B cell (primary cell): ENCODE data around the gene CABP2.

Experiments
- CTCF ChIP-seq: fragments of 200-600 bp; IDR thresholded peaks from one replicate; pipeline ENCODE4 v1.8.0; 2022; ENCODE audit warnings: antibody characterized with exemption, mild to moderate bottlenecking
- EZH2 ChIP-seq: IDR thresholded peaks from 2 replicates; pipeline ENCODE4 v1.6.1; 2012; ENCODE audit warnings: borderline replicate concordance, low read depth, mild to moderate bottlenecking, moderate library complexity, low read length; ENCODE audit not compliant: insufficient read depth, poor library complexity, severe bottlenecking

DNA sequence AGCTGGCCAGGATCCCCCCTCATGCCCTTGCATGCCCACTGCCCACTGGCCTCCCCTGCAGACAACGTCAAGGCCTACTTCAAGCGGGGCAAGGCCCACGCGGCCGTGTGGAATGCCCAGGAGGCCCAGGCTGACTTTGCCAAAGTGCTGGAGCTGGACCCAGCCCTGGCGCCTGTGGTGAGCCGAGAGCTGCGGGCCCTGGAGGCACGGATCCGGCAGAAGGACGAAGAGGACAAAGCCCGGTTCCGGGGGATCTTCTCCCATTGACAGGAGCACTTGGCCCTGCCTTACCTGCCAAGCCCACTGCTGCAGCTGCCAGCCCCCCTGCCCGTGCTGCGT is 32.5 kb downstream of the CABP2 start:
- TF ChIP-seq CTCF (no peak), EZH2 (no peak)
